Choroid plexus epithelial cell (primary cell): ENCODE measurements around the gene SHTN1.

Experiments used
- DNase-seq: peaks from one replicate; pipeline ENCODE4 v3.0.0-alpha.2; 2010; ENCODE audit warnings: low read depth
- H3K4me3 ChIP-seq: 2 replicates; pipeline ENCODE4 v1.5.1; 2011; ENCODE audit warnings: low read depth, mild to moderate bottlenecking, control low read depth, low read length, moderate library complexity
- TF ChIP-seq, protein P1 (sequence below): conservative IDR thresholded peaks from 2 replicates; pipeline ENCODE4 v1.5.1; 2011; ENCODE audit warnings: low read depth, mild to moderate bottlenecking, control low read depth, inconsistent platforms, low read length, moderate library complexity

Gene SHTN1

DNA sequence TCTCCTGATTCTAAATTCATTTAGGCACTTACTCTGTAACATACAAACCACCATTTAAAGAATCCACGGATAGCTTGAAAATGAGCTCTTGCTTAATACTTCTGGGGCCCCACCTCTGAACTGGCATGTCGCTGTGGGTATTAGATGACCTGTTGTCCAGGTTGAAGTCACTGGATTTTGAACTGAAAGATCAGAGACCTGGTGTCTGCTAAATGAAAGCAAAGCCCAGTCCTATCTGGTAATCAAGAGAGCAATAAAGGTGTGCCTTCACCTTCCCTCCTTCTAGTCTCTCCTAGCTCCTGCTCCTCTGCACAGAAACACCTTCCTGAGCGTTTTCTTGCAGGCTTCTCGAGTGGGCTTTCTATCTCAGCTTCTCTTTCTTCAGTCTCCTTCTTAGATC is 151.3 kb downstream of the SHTN1 start:
- TF ChIP-seq, protein P1, sequence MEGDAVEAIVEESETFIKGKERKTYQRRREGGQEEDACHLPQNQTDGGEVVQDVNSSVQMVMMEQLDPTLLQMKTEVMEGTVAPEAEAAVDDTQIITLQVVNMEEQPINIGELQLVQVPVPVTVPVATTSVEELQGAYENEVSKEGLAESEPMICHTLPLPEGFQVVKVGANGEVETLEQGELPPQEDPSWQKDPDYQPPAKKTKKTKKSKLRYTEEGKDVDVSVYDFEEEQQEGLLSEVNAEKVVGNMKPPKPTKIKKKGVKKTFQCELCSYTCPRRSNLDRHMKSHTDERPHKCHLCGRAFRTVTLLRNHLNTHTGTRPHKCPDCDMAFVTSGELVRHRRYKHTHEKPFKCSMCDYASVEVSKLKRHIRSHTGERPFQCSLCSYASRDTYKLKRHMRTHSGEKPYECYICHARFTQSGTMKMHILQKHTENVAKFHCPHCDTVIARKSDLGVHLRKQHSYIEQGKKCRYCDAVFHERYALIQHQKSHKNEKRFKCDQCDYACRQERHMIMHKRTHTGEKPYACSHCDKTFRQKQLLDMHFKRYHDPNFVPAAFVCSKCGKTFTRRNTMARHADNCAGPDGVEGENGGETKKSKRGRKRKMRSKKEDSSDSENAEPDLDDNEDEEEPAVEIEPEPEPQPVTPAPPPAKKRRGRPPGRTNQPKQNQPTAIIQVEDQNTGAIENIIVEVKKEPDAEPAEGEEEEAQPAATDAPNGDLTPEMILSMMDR = no peak
- no peak for DNase-seq
- no peak overlapping the region for H3K4me3 ChIP-seq

DNA sequence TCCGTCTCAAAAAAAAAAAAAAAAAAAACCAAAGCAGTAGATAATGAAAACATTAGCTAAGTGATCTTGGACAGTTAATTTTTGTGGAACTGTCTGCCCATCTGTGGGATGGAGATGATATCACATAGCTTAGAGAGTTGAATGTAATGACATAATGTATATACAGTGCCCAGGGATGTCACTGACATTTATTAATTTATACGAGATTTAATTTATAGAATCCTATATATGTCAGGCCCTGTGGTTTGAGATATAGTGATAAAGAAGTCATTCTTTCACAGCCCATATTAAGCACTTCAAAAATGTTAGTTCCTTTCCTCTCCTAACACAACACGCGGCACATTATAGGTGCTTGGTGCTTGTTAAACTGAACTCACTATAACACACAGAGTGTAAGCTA is 151.7 kb downstream of the SHTN1 start:
- H3K4me3 ChIP-seq = no peak overlapping the region
- TF ChIP-seq, protein P1 = no peak
- no peak for DNase-seq

DNA sequence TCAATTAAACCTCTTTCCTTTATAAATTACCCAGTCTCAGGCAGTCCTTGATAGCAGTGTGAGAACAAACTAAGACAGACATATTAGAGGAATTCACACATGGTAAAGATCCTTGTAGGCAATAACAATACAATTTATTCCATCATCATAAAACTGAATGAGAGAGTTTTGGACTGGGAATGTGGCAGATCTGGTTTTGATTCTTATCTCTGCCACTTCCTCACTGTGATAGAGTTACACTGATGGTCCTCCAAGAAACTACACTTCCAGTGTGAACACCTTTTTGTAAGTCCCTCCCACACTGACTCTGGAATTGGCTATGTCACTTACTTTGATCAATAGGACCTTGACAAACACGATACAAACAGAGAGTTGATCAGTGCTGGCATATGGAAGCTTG is 152.7 kb downstream of the SHTN1 start:
- TF ChIP-seq, protein P1 = no peak
- no peak for DNase-seq
- H3K4me3 ChIP-seq = no peak overlapping the region

DNA sequence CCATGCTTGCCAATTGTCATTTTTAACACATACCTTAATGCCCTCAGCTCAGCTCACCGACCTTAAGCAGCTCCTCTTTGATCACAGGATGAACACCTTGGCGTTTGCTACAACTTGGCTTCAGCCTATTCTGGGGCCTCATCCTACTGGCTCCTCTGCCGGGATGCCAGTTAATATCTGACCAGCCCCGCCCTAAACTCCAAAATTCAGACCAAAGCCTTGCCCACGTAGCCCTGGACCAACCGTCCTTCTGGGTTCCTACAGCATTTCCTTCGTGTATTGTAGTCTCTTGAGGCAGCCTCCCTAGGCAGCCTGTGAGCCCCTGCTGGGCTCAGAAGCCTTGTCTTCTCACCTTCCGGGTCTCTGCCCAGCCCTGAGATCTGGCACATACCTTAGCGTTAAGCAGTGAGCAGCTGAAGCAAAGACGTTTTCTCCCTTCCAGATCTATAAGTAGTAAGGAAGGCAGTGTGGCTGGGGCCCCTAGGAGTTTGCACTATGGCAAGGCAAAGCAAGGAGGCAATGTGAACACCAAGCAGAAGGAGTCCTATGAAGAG is 154.9 kb downstream of the SHTN1 start:
- TF ChIP-seq, protein P1 = no peak
- no peak for DNase-seq
- H3K4me3 ChIP-seq = peak overlapping the region; percentile 79

DNA sequence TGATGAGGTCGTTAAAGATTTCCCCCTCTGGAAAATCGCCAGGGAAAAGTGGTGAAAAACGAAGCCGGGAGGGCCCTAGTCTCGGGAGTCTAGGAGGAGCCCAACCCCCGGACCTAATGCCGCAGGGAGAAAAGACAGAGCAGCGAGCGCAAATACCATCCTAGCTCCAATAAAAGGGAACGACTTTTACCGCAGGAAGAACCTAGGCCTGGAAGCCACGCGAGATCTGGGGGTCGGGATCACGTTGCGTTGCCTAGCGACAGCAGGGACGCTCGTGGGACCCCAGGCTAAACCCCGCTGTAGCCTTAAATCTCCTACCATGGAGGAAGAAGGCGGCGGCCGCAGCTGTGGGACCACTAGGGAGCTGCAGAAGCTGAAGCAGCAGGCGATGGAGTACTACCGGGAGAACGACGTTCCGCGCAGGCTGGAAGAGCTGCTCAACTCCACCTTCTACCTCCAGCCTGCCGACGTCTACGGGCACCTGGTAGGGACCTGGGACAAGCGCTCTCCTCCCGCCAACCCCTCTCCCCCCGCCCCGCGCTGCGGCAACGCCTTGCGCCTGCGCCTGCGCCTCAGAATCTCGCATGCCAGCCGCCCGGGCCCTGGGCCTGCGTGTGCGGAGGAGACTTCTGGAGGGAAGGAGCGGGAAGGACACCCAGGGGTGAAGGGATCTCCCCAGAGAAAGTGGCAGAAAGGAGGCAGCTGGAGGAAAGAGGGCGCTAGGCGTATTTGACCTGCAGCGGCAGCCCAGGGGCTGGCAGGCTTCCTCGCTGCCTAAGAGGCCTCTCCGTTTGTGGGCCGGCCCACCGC is 155.5 kb downstream of the SHTN1 start, which contains the start of gene ENO4:
Gene ENO4 (plus strand): TSS at position 252 of the 810 bp plus-strand sequence. CDS start 68 bp downstream, at position 320.
- peak; percentile 85 for DNase-seq
- TF ChIP-seq, protein P1 = no peak
- peak within 1 kb of the TSS; percentile 79 for H3K4me3 ChIP-seq

DNA sequence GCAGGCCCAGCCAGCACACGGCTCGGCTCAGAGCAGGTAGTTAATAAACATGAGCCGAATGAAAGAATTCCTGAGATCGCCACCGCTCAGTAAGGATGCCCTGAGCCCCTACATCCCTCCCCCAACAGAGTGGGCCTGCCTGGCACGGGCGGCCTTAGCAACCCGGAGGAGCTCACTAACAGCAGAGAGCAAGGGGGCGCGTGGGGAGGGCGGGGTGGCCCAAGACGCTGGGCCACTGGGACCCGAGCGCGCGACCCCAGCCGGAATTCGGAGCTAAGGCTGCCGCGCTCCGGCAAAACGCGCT is 156.1 kb downstream of the SHTN1 start:
- DNase-seq = no peak
- TF ChIP-seq, protein P1 = no peak
- H3K4me3 ChIP-seq = peak overlapping the region; percentile 79
